Mesenchymal stem cell (in vitro differentiated cells and primary cell): ENCODE measurements around the gene SDF2.
A peak's percentile ranks its signal among the peaks of the same experiment; 100 is the strongest.

Experiments
- DNase-seq: peaks from one replicate; pipeline ENCODE4 v3.0.0-alpha.2; 2013
- H2AFZ ChIP-seq: one replicate; pipeline ENCODE4 v1.6.1; 2013; ENCODE audit warnings: low read depth, mild to moderate bottlenecking, control low read depth, inconsistent platforms, low read length, moderate library complexity
- H2AK5ac ChIP-seq: 2 replicates; pipeline ENCODE4 v1.6.1; 2013; ENCODE audit warnings: low read length, moderate library complexity, mild to moderate bottlenecking, inconsistent platforms; ENCODE audit not compliant: severe bottlenecking
- H2BK120ac ChIP-seq: one replicate; pipeline ENCODE4 v1.6.1; 2013; ENCODE audit warnings: low read depth, mild to moderate bottlenecking, inconsistent platforms, low read length, moderate library complexity
- H2BK12ac ChIP-seq, 2 experiments: one replicate each; pipeline ENCODE4 v1.6.1; 2013; ENCODE audit warnings: inconsistent platforms in 2 of 2, low read length in 2 of 2, mild to moderate bottlenecking in 2 of 2, moderate library complexity in 2 of 2, control low read depth in 1 of 2
- H2BK15ac ChIP-seq: one replicate; pipeline ENCODE4 v1.6.1; 2013; ENCODE audit warnings: mild to moderate bottlenecking, low read depth, inconsistent platforms; ENCODE audit not compliant: poor library complexity, severe bottlenecking
- H2BK5ac ChIP-seq: 2 replicates; pipeline ENCODE4 v1.6.1; 2013; ENCODE audit warnings: low read depth, mild to moderate bottlenecking, low read length, control low read depth, inconsistent platforms; ENCODE audit not compliant: poor library complexity, severe bottlenecking
- H3K14ac ChIP-seq, 2 experiments: one replicate each; pipeline ENCODE4 v1.6.1; 2013; ENCODE audit warnings: inconsistent platforms in 2 of 2, low read length in 2 of 2, control low read depth in 1 of 2, mild to moderate bottlenecking in 1 of 2, moderate library complexity in 1 of 2
- H3K18ac ChIP-seq, 2 experiments: one replicate each; pipeline ENCODE4 v1.6.1; 2013; ENCODE audit warnings: inconsistent platforms in 2 of 2, low read length in 2 of 2, control low read depth in 1 of 2, low read depth in 1 of 2, mild to moderate bottlenecking in 1 of 2
- H3K23ac ChIP-seq, 2 experiments: one replicate each; pipeline ENCODE4 v1.6.1; 2013; ENCODE audit warnings: inconsistent platforms in 2 of 2, low read length in 2 of 2, mild to moderate bottlenecking in 2 of 2, moderate library complexity in 2 of 2, control low read depth in 1 of 2
- H3K27ac ChIP-seq: 2 replicates; pipeline ENCODE4 v1.5.1; 2013; ENCODE audit warnings: mild to moderate bottlenecking, moderate library complexity, low read length, control low read depth, inconsistent platforms; ENCODE audit not compliant: poor library complexity, severe bottlenecking
- H3K27me3 ChIP-seq, 2 experiments: 2 replicates each; pipeline versions ENCODE4 v1.6.1 to v1.7.0; 2013; ENCODE audit warnings: low read length in 2 of 2, mild to moderate bottlenecking in 2 of 2, moderate library complexity in 2 of 2, control low read depth in 1 of 2, inconsistent platforms in 1 of 2; ENCODE audit not compliant: control insufficient read depth in 1 of 2, insufficient read depth in 1 of 2
- H3K36me3 ChIP-seq, 2 experiments: 2 replicates each; pipeline versions ENCODE4 v1.6.1 to v1.7.0; 2013; ENCODE audit warnings: low read length in 2 of 2, control low read depth in 1 of 2, inconsistent platforms in 1 of 2, low read depth in 1 of 2, mild to moderate bottlenecking in 1 of 2; ENCODE audit not compliant: insufficient read depth in 2 of 2, control insufficient read depth in 1 of 2
- H3K4ac ChIP-seq, 2 experiments: one replicate each; pipeline ENCODE4 v1.6.1; 2013; ENCODE audit warnings: inconsistent platforms in 2 of 2, low read length in 2 of 2, mild to moderate bottlenecking in 2 of 2, moderate library complexity in 2 of 2, control low read depth in 1 of 2, low read depth in 1 of 2
- H3K4me1 ChIP-seq: 2 replicates; pipeline ENCODE4 v1.6.1; 2013; ENCODE audit warnings: low read depth, low read length, control low read depth; ENCODE audit not compliant: control insufficient read depth, insufficient read depth
- H3K4me2 ChIP-seq: 2 replicates; pipeline ENCODE4 v1.6.1; 2013; ENCODE audit warnings: low read length, mild to moderate bottlenecking, inconsistent platforms; ENCODE audit not compliant: poor library complexity, severe bottlenecking
- H3K4me3 ChIP-seq, 2 experiments: 2 replicates each; pipeline versions ENCODE4 v1.5.1 to v1.7.0; 2013; ENCODE audit warnings: low read length in 2 of 2, mild to moderate bottlenecking in 2 of 2, control low read depth in 1 of 2, low read depth in 1 of 2; ENCODE audit not compliant: insufficient read depth in 1 of 2
- H3K79me1 ChIP-seq: replicated peaks from 2 replicates; pipeline ENCODE4 v1.6.1; 2013; ENCODE audit warnings: mild to moderate bottlenecking, control low read depth, low read length, inconsistent platforms; ENCODE audit not compliant: poor library complexity, severe bottlenecking
- H3K9ac ChIP-seq: 2 replicates; pipeline ENCODE4 v1.7.0; 2013; ENCODE audit warnings: mild to moderate bottlenecking, low read length, moderate library complexity
- H3K9me3 ChIP-seq: 2 replicates; pipeline ENCODE4 v1.7.0; 2013; ENCODE audit warnings: mild to moderate bottlenecking, low read length; ENCODE audit not compliant: control insufficient read depth
- H4K8ac ChIP-seq: one replicate; pipeline ENCODE4 v1.6.1; 2013; ENCODE audit warnings: inconsistent platforms, mild to moderate bottlenecking, low read length, moderate library complexity
- H4K91ac ChIP-seq: one replicate; pipeline ENCODE4 v1.6.1; 2013; ENCODE audit warnings: mild to moderate bottlenecking, low read length, inconsistent platforms
- WGBS: methylation state at CpG from one replicate; pipeline ENCODE4 v1.1.7; 2013; ENCODE audit warnings: mixed read lengths; 5-methylcytosine and 5-hydroxymethylcytosine counted together

The SDF2 gene

GRCh38 chr17:28644787-28645575, 16.7 kb downstream of the SDF2 start, which contains the start of gene BLTP2:
Gene BLTP2, minus strand, starts transcription at chr17:28645158. Its CDS starts 102 bp downstream, at chr17:28645056.
- Histone ChIP-seq H2BK15ac (no peak within 1 kb of the TSS), H3K4ac (peak within 1 kb of the TSS; percentile 60 to 95), H3K27me3 (no peaks in the 10 kb centered on the region), H2BK5ac (no peak within 1 kb of the TSS), H3K23ac (no peak within 1 kb of the TSS), H3K9ac (peak within 1 kb of the TSS; percentile 90), H2BK120ac (no peak within 1 kb of the TSS), H3K79me1 (peaks cover 37% of the 10 kb centered on the region), H2AFZ (peak within 1 kb of the TSS; percentile 83), H3K18ac (peak within 1 kb of the TSS; percentile 88 to 96), H3K36me3 (peaks cover 30 to 48% of the 10 kb centered on the region in 2 experiments), H3K27ac (peak within 1 kb of the TSS; percentile 75), H2AK5ac (peak within 1 kb of the TSS; percentile 49), H3K4me2 (peak within 1 kb of the TSS; percentile 100), H4K8ac (peak within 1 kb of the TSS; percentile 67), H3K14ac (peak within 1 kb of the TSS in 1 of 2 experiments; percentile 37), H4K91ac (peak within 1 kb of the TSS; percentile 21), H3K4me1 (peaks cover 4% of the 10 kb centered on the region), H3K4me3 (peak within 1 kb of the TSS; percentile 85 to 98), H2BK12ac (no peak within 1 kb of the TSS), H3K9me3 (no peaks in the 10 kb centered on the region)
- under 1% methylated on average over 64 of the region's 89 CpGs for WGBS
- peak; percentile 95 for DNase-seq

GRCh38 chr17:28643983-28644786, 17.5 kb downstream of the SDF2 start:
- Histone ChIP-seq H3K9me3 (no peaks in the 10 kb centered on the region), H3K18ac (peak overlapping the region; percentile 41 to 85), H3K23ac (no peak overlapping the region), H2AFZ (peak overlapping the region; percentile 8), H3K9ac (peak overlapping the region; percentile 89), H3K27ac (no peak overlapping the region), H2AK5ac (no peak overlapping the region), H3K14ac (no peak overlapping the region), H3K36me3 (peaks cover 36 to 55% of the 10 kb centered on the region in 2 experiments), H2BK5ac (no peak overlapping the region), H3K79me1 (peaks cover 42% of the 10 kb centered on the region), H3K4me1 (peaks cover 4% of the 10 kb centered on the region), H2BK120ac (no peak overlapping the region), H3K27me3 (no peaks in the 10 kb centered on the region), H3K4me3 (peak overlapping the region; percentile 85 to 98), H2BK12ac (no peak overlapping the region), H2BK15ac (no peak overlapping the region), H4K8ac (peak overlapping the region; percentile 21), H4K91ac (no peak overlapping the region), H3K4me2 (peak overlapping the region; percentile 100), H3K4ac (peak overlapping the region in 1 of 2 experiments; percentile 75)
- peak; percentile 77 for DNase-seq
- WGBS = 3% methylated on average over 16 of the region's 18 CpGs

- Histone ChIP-seq H3K4me1 (peaks cover 2% of the 10 kb centered on the region), H4K91ac (no peak overlapping the region), H3K27ac (no peak overlapping the region), H3K4ac (no peak overlapping the region), H2AK5ac (no peak overlapping the region), H2BK120ac (no peak overlapping the region), H3K79me1 (peaks cover 46% of the 10 kb centered on the region), H3K23ac (no peak overlapping the region), H3K4me3 (no peak overlapping the region), H4K8ac (no peak overlapping the region), H2BK15ac (no peak overlapping the region), H2AFZ (no peak overlapping the region), H3K14ac (no peak overlapping the region), H3K27me3 (no peaks in the 10 kb centered on the region), H2BK12ac (no peak overlapping the region), H3K4me2 (no peak overlapping the region), H3K36me3 (peaks cover 42 to 69% of the 10 kb centered on the region in 2 experiments), H2BK5ac (no peak overlapping the region), H3K9me3 (no peaks in the 10 kb centered on the region), H3K9ac (no peak overlapping the region), H3K18ac (no peak overlapping the region)
- 100% methylated on average over 2 of the region's 2 CpGs for WGBS
- no peak for DNase-seq
Observed at GRCh38 chr17:28641579-28641978, 20.1 kb downstream of the SDF2 start.

GRCh38 chr17:28635506-28635905, 26.2 kb downstream of the SDF2 start:
- peaks cover 70 to 100% of the 10 kb centered on the region in 2 experiments for H3K36me3 ChIP-seq
- 100% methylated on average over 1 of the region's 1 CpG for WGBS
- no peak overlapping the region for H2AFZ ChIP-seq
- H3K4me2 ChIP-seq = no peak overlapping the region
- no peak overlapping the region for H3K23ac ChIP-seq
- H3K4ac ChIP-seq = no peak overlapping the region
- DNase-seq = no peak
- H2BK15ac ChIP-seq = no peak overlapping the region
- H3K4me3 ChIP-seq = no peak overlapping the region
- H2AK5ac ChIP-seq = no peak overlapping the region
- no peak overlapping the region for H2BK5ac ChIP-seq
- H3K4me1 ChIP-seq = no peaks in the 10 kb centered on the region
- no peaks in the 10 kb centered on the region for H3K27me3 ChIP-seq
- H4K8ac ChIP-seq = no peak overlapping the region
- no peak overlapping the region for H4K91ac ChIP-seq
- H3K79me1 ChIP-seq = peaks cover 56% of the 10 kb centered on the region
- no peak overlapping the region for H2BK120ac ChIP-seq
- no peak overlapping the region for H3K9ac ChIP-seq
- H3K18ac ChIP-seq = no peak overlapping the region
- no peak overlapping the region for H2BK12ac ChIP-seq
- H3K14ac ChIP-seq = no peak overlapping the region
- no peaks in the 10 kb centered on the region for H3K9me3 ChIP-seq
- no peak overlapping the region for H3K27ac ChIP-seq
